ENCODE results near the gene GNAQ.
A peak's percentile ranks its signal among the peaks of the same experiment; 100 is the strongest.

GNAQ gene

DNA sequence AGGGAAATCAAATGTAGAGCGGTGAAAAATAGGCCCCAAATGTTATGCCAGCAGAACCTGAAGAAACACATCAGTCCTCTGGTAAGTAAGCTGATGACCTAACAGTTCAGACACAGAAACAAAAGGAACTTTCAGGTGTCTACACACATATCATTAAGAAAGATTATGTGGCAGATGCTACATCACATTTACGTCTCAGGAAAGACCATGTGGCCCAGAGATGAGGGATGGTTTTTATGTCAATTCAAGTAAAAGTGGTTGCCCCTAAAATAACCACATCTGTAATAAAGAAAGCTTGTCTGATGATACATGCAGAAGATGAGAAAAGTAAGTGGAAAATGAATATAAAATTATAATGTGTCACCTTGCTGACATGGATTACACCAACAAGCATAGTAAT, 31.4 kb downstream of the GNAQ start:
- no peak for DNase-seq

DNA sequence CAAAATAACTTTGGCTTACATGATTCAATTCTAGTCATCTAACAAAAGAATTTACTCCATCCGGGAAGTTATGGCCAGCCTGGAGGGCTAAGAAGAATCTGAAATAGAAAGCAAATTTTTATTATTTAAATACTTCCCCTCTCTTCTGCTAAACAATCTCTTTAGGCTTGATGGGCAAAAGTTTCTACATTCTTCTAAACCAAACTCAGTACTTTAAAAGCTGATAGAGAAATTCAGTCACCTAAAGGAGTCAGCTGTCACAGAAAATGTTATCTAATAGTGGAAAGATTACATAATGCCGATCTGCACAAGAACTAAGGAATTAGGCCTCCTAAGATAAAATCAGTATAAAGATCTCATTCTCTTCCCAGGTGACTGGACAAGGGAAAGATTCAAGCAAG, 32.4 kb downstream of the GNAQ start:
- DNase-seq, result no peak

DNA sequence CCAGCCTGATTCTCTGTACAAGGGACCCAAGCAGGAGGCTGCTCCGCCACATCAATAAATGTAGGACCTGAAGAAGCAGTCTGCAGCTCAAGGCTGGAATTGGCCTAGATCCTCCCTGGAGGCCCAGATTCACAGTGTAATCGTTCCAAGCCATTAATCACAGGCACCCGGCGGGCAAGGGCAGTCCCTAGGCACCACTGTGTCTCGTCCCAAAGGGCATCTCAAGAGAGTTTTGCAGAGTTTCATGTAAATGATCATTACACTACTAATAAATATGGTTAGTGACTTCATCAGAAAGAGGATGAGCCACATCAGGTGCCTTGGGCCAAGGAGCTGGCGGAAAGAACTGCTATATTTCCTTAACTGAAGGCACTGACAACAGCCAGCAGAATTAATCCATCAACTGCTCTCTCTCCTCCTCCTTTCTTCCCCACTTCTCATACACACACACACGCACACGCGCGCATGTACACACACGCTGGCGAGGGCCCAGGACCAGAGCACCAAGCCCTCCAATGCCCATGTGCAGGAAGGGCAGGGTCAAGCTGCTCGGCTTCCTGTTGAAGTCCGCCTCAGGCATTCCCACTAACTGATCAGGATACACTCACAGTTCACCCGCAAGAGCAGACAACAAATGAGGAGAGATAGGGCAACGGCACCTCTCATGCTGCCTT, 33.9 kb downstream of the GNAQ start:
- peak; percentile 48 to 62 for DNase-seq

DNA sequence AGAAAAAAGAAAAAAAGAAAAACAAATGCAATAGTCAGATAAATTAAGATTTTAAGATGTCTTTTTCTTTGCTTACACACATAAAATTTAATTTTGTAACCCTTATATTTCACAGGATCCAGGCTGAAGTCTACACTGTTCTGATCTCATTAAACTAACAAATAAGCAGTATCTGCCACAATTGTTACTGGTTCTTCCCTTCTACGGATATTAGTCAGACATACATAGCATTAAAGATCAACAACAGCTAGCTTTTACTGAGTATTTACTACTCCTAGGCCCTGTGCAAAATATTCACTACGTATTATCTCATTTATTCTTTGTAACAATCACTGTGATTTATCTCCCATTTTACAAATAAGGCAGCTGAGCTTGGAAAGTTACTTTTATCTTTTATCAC, 34.9 kb downstream of the GNAQ start:
- no peak for DNase-seq

DNA sequence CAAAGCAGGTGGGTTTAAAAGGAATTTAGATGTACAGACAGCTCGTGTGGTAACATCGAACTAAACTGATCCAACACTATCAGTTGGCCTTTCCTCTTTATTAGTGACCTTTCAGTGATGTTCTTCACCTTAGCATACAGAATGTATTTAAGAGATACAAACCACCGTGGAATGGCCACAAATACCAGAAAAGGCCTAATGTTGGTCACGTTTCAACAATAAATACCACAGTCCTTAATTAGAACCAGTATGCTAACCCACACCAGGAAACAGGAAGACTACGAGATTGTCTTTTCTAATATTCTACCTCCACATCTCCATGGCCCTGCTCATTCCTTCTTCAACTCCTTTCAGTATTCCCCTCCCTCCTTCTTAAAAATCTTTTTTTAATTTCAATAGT, 40.4 kb downstream of the GNAQ start:
- no peak for DNase-seq

DNA sequence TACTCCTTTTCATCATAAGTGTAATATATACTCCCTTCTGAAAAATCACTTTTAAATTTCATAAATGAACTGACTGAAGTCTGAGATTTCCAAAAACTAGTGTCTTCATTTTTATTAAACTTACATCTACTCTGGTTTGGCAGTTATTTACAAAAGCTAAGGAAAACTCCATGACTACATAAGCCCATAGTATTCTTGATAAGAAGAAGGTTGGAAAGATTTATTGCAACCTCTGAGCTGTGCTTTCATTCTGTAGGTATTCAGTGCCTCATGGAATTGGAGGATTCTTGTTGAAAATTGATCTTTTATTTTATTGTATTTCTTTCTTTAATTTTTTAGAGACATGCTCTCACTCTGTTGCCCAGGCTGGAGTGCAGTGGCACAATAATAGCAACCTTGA, 41.7 kb downstream of the GNAQ start:
- DNase-seq, result no peak

DNA sequence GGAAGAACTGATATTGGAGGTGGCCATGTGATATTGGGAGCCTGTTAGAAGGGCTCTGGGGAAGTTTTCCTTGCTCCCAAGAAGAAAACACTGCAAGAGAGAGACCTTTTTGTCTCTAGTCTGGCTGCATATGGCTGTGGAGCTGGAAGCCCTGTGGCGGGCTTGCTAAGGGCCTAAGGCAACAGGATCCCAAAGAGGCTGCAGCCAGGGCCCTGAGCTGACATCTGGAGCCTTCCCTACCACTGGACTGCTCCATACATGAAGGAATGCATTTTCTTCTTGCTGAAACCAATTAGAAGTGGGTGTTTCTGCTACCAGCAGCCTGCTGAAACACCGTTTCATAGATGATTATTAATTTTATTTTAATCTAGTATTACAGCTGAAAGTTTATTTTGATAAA, 42.2 kb downstream of the GNAQ start:
- no peak for DNase-seq

DNA sequence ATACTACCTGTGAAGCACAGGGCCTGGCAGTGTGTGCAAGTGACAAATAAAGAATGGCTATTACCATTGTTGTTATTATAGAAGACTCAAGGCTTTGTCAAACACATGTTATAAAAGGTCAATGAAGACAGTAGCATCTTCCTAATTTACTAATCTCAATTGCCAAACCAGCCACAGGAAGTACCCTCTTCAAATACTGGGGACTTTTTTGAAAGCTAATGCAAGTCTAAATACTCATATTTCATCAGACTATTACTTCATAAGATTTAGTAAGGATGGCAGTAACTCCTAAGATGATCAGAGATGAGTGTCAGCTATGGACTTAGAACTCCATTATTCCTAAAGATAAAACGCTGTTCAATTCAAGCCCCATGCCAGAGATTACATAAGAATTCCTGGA, 43.0 kb downstream of the GNAQ start:
- no peak for DNase-seq

DNA sequence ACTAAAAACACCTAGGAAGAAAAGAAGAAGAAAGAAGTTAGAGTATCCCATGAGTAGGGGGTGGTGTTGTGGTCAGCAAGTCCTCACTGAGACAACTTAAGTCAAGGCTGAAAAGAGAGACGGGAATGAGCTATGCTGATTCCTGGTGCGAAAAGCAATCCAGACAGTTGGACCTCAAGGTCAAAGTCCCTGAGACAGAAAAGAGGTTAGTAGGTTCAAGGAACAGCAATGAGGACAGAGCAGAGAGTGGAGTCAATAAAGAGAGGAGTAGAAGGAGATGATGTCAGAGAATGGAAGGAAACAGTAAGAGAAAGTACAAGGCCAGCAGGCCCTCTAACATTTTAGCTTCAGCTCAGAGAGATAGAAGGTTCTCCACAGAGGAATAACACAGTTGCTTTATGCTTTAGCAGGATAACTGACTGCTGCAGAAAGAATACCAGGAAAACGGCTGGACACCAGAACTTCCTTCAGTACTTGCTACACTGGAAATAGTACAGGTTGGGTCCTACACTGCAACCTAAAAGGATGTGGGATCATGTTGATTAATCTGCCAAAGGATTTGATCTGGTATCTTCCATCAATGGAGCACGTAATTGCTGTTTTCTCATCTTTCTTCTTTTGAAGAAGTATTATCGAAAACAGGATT, 43.6 kb downstream of the GNAQ start:
- no peak for DNase-seq

DNA sequence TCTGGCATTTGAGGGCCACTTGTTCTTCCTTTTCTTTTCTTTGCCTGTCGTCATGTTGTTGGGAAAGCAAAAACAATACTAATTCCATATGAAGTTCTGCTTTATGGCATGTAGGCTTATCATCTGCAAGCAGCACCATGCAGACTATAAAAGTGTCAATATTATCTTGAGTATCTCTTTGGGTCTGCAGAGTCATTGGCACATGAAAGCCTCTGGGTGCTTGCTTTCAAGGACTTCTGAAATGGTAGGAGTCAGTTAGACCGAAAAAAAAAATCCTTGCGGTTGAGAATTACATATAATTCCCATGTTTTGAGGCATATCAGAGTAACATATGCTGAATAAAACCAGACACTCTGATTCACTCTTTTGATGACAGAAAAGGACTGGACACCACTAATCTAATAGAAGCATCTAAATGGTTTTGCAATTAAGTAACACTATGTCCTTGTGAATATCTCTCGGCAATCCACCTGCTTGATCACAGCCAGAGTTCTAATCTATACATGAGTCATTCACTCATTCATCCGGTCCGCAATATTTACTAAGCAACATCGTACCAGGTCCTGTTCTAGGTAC, 44.4 kb downstream of the GNAQ start:
- DNase-seq, result no peak

DNA sequence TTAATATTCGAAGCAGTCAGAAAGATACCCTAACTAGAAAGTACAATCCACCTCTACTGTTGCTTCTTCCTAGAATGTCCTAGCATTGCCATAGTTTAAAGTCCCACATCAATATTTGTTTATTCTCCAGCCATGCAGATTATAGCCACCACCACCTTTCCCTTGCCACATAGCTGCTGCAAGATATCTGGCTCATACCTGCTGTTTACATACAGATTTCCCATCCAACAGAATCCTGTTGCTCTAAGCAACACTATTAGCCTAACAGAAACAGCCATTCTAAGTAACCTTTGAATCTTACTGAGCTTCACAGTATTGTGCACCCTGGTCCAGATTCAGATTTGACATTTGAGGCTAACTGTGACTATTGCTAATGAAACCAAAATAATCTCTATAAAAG, 45.6 kb downstream of the GNAQ start:
- DNase-seq, result peak in 1 of 2 experiments; percentile 38

DNA sequence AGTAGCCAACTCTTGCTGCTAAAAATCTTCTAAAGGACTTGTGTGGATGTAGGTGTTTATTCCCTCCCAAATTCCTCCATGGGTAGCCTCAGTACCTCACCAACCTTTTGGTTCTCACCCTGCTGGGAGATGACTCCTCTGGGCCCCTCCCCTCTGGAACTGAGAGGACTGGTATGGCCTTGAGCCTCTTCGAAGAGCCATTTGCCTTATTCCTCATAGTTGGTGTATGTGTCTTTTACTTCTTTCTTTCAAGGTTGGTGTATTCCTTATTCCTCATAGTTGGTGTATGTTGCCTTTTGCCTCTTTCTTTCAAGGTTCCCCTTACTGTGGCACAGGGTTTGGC, 48.3 kb downstream of the GNAQ start:
- DNase-seq, result no peak

DNA sequence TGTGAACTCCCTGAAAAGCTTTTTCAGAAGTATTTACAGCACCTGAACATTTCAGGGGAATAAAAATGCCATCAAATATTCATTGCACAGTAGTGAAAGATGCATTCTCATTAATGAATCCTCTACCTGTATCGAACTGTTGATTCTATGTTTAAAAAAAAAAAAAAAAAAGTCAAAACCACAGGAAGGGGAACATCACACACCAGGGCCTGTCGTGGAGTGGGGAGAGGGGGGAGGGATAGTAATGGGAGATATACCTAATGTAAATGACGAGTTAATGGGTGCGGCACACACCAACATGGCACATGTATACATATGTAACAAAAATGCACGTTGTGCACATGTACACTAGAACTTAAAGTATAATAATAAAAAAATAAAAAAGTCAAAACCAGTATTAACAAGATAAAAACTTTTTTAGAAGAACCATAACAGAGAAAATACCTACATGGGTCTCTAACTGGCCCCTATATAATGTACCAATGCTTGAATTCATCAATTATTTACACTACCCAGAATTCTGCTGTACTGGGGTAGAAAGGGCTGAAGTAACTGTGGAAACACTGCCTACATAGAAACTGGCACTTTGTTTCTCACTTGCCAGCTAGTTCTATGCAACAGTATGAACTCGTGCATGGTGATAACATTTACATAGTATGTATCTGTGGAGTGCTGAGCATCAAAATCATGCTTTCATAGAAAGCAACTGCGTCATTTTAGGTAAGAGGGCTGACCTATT, 48.9 kb downstream of the GNAQ start:
- no peak for DNase-seq

DNA sequence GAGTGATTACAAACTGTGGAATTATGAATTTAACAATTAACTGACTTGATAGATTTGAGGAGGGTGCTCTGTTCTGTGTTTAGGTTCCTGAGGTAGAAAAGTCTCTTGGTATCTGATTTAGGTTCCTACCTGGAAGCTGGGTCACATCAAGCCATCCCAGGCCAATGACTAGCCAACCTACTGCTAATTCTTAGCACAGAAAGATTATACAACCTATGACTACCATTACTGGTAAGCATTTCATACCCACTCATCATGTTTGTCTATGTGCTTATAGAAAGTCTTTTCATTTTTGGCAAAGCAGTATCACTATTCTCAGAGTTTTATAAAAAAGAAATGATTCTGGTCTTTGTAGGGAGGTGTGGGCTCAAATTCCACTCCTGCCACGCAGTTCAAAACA, 49.7 kb downstream of the GNAQ start:
- DNase-seq, result no peak

DNA sequence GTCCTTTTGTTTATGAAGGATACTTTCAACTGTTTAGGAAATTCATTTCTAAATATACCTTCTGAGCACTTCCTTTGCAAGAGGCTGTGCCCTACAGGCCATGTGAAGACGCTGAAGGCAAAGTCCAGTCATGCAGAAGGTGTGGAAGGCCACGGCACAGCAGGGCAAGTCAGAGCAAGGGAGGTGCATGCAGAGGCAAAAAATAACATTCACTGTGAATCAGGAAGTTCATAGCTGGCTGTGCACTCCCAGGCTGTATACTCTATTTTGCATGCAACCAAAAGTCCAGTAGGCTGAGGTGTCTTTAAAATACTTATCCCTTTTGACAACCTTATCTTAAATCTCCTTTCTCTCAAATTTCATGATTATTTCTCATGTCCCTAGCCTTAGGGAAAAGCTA, 50.3 kb downstream of the GNAQ start:
- peak in 1 of 2 experiments; percentile 32 for DNase-seq

DNA sequence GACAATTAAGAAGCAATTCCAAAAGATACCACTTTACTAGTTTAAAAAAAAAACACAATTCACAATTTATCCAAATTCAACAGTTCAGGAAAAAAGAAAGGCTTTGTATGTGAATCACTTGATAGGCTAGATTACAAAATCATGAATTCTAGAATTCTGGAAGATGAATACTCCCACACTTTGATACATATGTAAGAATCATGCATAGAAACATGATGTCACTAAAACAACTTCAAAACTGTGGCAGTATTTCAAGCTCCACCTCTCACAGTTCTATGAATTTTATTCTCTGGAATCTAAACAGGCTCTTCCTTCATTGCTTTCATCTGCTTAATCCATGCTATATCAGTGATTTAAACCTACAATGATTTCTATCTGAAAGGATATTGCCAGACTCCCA, 51.0 kb downstream of the GNAQ start:
- no peak for DNase-seq

DNA sequence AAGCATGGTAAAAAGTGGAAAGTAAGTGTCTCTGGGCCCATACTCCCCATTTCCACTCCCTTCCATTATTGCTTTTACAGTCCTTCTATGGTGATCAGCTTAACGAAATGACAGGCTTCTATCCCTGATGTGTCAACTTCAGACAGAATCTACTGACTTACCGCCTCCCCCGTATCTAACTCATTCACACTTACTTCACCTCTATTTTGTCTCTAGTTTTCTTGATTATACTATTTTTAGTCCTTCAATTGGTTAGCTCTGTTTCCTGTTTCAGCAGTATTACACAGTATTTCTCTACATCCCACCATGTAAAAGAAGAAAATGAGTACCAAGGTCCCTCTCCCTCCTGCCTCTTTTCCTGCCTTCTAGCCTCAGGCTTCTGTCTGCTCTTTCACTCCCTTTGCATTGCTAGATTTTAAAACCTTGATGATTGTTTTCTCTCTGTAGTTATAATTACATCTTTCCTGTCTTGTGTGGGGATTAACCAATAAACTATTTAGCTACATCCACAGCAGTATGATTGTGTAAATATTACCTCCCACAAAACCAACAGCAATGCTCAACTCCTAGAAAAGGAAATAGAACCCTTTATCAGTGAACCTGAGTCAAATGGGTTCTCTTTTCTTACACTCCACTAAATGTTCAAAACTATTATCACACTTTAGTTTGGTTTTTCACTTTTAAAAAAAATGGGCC, 53.4 kb downstream of the GNAQ start:
- DNase-seq, result no peak

DNA sequence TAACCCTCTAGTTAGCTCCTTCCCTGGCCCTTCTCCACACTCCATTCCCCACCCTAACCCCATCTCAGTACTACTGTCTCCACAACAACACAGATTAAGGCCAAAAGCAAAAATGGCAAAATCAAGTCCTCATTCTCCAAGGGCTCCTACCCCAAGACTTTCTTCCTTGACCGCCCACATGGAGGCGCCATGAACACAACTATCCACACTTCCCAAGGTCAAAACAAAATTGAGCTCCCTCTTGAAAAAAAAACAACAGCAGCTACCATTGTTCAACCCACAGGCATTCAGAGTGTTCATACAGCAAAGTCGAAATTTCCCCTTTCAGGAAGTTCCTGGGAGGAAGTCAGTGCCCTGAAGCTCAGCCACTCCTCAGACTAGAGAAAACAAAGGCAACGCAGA, 54.4 kb downstream of the GNAQ start:
- peak in 1 of 2 experiments; percentile 41 for DNase-seq

DNA sequence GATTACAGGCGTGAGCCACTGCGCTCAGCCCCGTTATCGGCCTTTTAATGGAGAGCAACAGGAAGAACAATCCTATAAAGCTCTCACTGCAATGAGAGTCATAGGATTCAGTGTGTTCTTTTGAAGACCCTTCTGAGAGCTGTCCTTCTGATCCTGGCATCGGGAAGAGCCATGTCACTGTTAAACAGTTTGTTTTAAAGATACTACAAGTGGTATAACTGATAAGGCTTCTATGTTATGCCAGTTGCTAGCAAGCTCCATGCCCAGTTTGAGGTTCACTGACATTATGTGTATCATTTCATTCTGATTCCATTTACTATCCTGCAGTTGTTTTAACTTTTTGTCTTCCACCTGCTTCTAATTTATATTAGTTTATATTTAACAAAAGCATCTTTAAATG, 55.8 kb downstream of the GNAQ start:
- no peak for DNase-seq

DNA sequence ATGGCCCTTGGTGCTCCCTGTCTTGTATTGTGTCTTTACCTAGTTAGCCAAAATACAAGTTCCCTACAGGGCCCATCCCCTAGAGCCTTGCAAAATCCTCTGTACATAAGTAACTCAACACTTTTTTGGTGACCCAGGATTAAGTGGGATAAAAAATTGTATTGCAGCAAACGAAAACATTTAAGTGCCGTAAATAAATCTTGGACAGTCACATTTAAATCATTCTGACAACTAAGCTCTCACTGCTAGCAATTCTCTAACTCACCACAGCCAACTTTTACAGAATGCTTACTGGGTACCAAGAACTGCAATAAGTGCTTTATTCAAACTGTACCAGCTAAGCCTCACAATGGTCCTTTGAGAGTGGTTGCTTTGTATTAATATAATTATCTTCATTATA, 56.6 kb downstream of the GNAQ start:
- DNase-seq, result peak in 1 of 2 experiments; percentile 2

DNA sequence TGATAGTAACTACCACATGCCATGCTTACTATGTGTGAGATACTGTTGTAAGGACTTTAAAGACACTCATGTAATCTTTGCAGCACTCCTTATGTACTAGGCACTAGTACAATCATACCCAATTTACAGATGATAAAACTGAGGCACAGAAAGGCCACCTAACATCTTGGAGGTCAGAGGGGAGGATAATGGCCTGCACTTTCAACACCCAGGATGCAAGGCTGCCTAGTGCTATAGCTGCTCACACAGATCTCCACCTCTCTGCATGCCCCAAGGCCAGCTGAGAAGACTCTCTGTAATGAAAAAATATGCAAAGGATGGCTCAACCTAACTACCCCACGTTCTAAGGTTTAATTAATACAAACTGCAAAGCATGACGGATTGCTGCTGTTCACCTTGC, 57.2 kb downstream of the GNAQ start:
- peak in 1 of 2 experiments; percentile 17 for DNase-seq

DNA sequence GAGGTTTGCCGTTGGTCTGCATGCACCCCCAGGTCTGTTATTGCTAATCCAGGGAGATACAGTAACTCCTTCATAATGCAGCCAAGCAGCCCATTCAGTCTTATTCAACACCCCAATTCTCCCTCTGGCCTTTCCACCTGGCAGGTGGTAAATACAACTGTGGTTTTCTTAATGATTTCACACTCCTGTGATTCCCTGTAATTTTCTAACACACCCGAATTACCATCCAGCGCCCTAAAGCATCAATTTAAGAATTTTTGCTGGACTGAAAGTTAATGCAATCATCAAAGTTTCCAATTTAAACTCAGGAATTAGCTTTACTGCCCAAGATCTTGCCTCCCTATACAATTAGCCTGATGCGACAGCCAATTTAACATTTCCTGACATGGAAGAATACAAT, 62.5 kb downstream of the GNAQ start:
- no peak for DNase-seq

DNA sequence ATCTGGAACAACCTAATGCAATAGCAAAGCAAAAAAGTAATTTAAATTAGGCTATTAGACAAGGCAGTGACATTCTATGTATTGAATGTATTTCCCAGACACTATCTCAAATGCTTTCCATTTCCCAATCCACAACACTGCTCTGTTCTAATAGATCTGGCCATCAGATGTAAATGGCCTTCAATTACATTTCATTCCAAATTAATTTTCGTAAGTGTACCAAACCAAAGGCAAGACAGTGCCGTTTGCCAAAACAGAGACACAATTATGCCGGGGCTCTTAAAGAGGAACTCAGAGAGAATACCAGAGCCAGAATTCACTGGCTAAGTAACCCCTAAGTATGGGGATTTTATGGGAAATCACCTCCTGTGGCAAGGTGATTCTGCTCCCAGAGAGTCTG, 63.1 kb downstream of the GNAQ start:
- no peak for DNase-seq

DNA sequence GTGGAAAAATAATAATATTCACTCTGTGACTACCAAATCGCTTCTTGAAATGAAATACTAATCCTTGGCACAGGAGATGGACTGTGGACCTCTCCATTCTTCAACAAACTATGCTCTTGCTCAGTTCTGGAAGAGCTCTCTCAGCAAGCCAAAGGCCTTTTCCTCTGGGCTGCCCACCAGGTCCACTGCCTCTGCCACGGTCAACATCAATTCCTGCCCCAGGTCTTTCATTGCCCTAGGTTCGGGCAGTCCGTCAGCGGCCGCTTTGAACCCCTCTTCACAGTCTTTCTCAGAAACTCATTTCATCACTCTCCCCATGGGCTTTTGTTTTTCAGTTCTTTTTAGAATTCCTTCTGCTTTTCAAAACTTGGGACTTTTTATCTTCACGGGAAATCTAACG, 64.9 kb downstream of the GNAQ start:
- no peak for DNase-seq

Data from NCI-H526 (cell line).